HEK293 (cell line): ENCODE measurements around the gene PCDH11Y.
"Not testable (repeated sequence)": the region's sequence is repeated elsewhere in the genome, so short reads cannot be mapped to it uniquely, and the experiment has no call there.

Experiments used
- CTCF ChIA-PET: fragments of 350-600 bp; formaldehyde crosslinking; extraction: SDS; loops from one replicate; lab custom pipeline; 2021; ENCODE audit warnings: antibody characterized with exemption; lab: Yijun Ruan, JAX
- POLR2A ChIA-PET: fragments of 300-600 bp; formaldehyde crosslinking; extraction: SDS; loops from one replicate; lab custom pipeline; 2020; ENCODE audit warnings: antibody characterized with exemption, inconsistent platforms; lab: Yijun Ruan, JAX
- H3K27ac ChIP-seq: fragments of 200-500 bp; sonication (Bioruptor generic); 2 replicates; pipeline ENCODE4 v1.5.1; 2014; ENCODE audit warnings: low read depth, low read length, control low read depth, inconsistent platforms; ENCODE audit errors: extremely low read depth
- H3K36me3 ChIP-seq, 2 experiments: fragments of 200-500 bp in 1 of 2; sonication (Bioruptor generic) in 1 of 2; 1 replicate in 1 of 2; 2 replicates in 1 of 2; pipeline ENCODE4 v1.5.1; 2014 to 2017; ENCODE audit warnings: inconsistent platforms in 2 of 2, low read length in 2 of 2; ENCODE audit not compliant: control insufficient read depth in 2 of 2, insufficient read depth in 1 of 2
- H3K4me1 ChIP-seq: fragments of 200-500 bp; sonication (Bioruptor generic); 2 replicates; pipeline ENCODE4 v1.5.1; 2014; ENCODE audit warnings: mild to moderate bottlenecking, low read length, inconsistent platforms; ENCODE audit not compliant: control insufficient read depth, insufficient read depth
- H3K4me3 ChIP-seq: 2 replicates; pipeline ENCODE4 v1.5.1; 2011; ENCODE audit warnings: low read depth, mild to moderate bottlenecking, control low read depth, low read length, moderate library complexity
- H3K9me3 ChIP-seq: fragments of 200-500 bp; sonication (Bioruptor generic); 2 replicates; pipeline ENCODE4 v1.5.1; 2014; ENCODE audit warnings: low read depth, low read length, inconsistent platforms; ENCODE audit not compliant: control insufficient read depth, insufficient read depth

Gene PCDH11Y

GRCh38 chrY:5000057-5000456 is at the start of gene PCDH11Y:
TSS of gene PCDH11Y (plus strand) at chrY:5000296. CDS start at chrY:5057100, 56,804 bp downstream.
- H3K4me1 ChIP-seq, H3K36me3 ChIP-seq, POLR2A ChIA-PET, CTCF ChIA-PET, H3K4me3 ChIP-seq, H3K9me3 ChIP-seq, H3K27ac ChIP-seq: not testable (repeated sequence)

GRCh38 chrY:4967894-4968293 is 32.2 kb upstream of the PCDH11Y start:
- H3K9me3 ChIP-seq, H3K4me1 ChIP-seq, POLR2A ChIA-PET, CTCF ChIA-PET, H3K36me3 ChIP-seq, H3K27ac ChIP-seq, H3K4me3 ChIP-seq: not testable (repeated sequence)

- POLR2A ChIA-PET, H3K4me1 ChIP-seq, H3K9me3 ChIP-seq, H3K4me3 ChIP-seq, H3K36me3 ChIP-seq, H3K27ac ChIP-seq, CTCF ChIA-PET: not testable (repeated sequence)
Measured at GRCh38 chrY:4991743-4992400, 8.2 kb upstream of the PCDH11Y start.

- H3K9me3 ChIP-seq, POLR2A ChIA-PET, CTCF ChIA-PET, H3K27ac ChIP-seq, H3K36me3 ChIP-seq, H3K4me3 ChIP-seq, H3K4me1 ChIP-seq: not testable (repeated sequence)
Measured at GRCh38 chrY:4994892-4995291, 5.2 kb upstream of the PCDH11Y start.

GRCh38 chrY:5002476-5003184 is 2.5 kb downstream of the PCDH11Y start:
- H3K36me3 ChIP-seq, H3K4me3 ChIP-seq, H3K4me1 ChIP-seq, POLR2A ChIA-PET, CTCF ChIA-PET, H3K9me3 ChIP-seq, H3K27ac ChIP-seq: not testable (repeated sequence)

- H3K9me3 ChIP-seq, H3K4me1 ChIP-seq, CTCF ChIA-PET, H3K4me3 ChIP-seq, POLR2A ChIA-PET, H3K36me3 ChIP-seq, H3K27ac ChIP-seq: not testable (repeated sequence)
Measured at GRCh38 chrY:5038972-5039523, 39.0 kb downstream of the PCDH11Y start.

- H3K27ac ChIP-seq, H3K4me3 ChIP-seq, H3K9me3 ChIP-seq, CTCF ChIA-PET, H3K36me3 ChIP-seq, POLR2A ChIA-PET, H3K4me1 ChIP-seq: not testable (repeated sequence)
Measured at GRCh38 chrY:5083017-5083416, 82.9 kb downstream of the PCDH11Y start.

- H3K4me3 ChIP-seq, H3K4me1 ChIP-seq, POLR2A ChIA-PET, H3K27ac ChIP-seq, CTCF ChIA-PET, H3K9me3 ChIP-seq, H3K36me3 ChIP-seq: not testable (repeated sequence)
Measured at GRCh38 chrY:5182998-5183397, 182.9 kb downstream of the PCDH11Y start.

- H3K27ac ChIP-seq, H3K9me3 ChIP-seq, H3K4me3 ChIP-seq, POLR2A ChIA-PET, CTCF ChIA-PET, H3K36me3 ChIP-seq, H3K4me1 ChIP-seq: not testable (repeated sequence)
Measured at GRCh38 chrY:5215116-5215515, 215.0 kb downstream of the PCDH11Y start.

GRCh38 chrY:5324931-5325330 is 324.8 kb downstream of the PCDH11Y start:
- H3K4me3 ChIP-seq, H3K36me3 ChIP-seq, H3K4me1 ChIP-seq, CTCF ChIA-PET, POLR2A ChIA-PET, H3K27ac ChIP-seq, H3K9me3 ChIP-seq: not testable (repeated sequence)

GRCh38 chrY:5342220-5342619 is 342.1 kb downstream of the PCDH11Y start:
- POLR2A ChIA-PET, CTCF ChIA-PET, H3K4me1 ChIP-seq, H3K36me3 ChIP-seq, H3K4me3 ChIP-seq, H3K9me3 ChIP-seq, H3K27ac ChIP-seq: not testable (repeated sequence)
